ENCODE results near the gene ANO2. TPM values are rescaled to one million over a fixed set of nuclear protein-coding genes. Genes with fewer than 3 reads are reported as not detected.

ANO2 gene
- total RNA-seq, 6 experiments from 2014 or later: 0.15 to 0.51 (median 0.25) TPM; not detected in 3

GRCh38 chr12:5535541-5535940 lies 409.5 kb downstream of the ANO2 start:
- H3K4me3 Mint-ChIP-seq: no peak overlapping the region
- no peak for DNase-seq
- TF ChIP-seq CTCF (IDR thresholded peaks at IDR 0.05): no peak
- no peak overlapping the region for H3K27ac Mint-ChIP-seq
- peaks cover 27% of the 10 kb centered on the region for H3K27me3 Mint-ChIP-seq (ENCODE audit: insufficient read depth)
- no peaks in the 10 kb centered on the region; the same call in 1 of the 2 replicates for H3K9me3 Mint-ChIP-seq
- H3K4me1 Mint-ChIP-seq (ENCODE audit: low read depth): peaks cover 11% of the 10 kb centered on the region
- peaks cover 4% of the 10 kb centered on the region; the same call in 1 of the 2 replicates for H3K36me3 Mint-ChIP-seq (ENCODE audit: low read depth)

- H3K36me3 Mint-ChIP-seq (ENCODE audit: low read depth): peaks cover 4% of the 10 kb centered on the region; the same call in 1 of the 2 replicates
- DNase-seq: no peak
- peaks cover 27% of the 10 kb centered on the region for H3K27me3 Mint-ChIP-seq (ENCODE audit: insufficient read depth)
- H3K4me1 Mint-ChIP-seq (ENCODE audit: low read depth): peaks cover 11% of the 10 kb centered on the region
- no peak for TF ChIP-seq CTCF (IDR thresholded peaks at IDR 0.05)
- H3K27ac Mint-ChIP-seq: no peak overlapping the region
- H3K9me3 Mint-ChIP-seq: no peaks in the 10 kb centered on the region; the same call in 1 of the 2 replicates
- H3K4me3 Mint-ChIP-seq: no peak overlapping the region
These were observed 410.4 kb downstream of the ANO2 start for GRCh38 chr12:5534426-5535199.

GRCh38 chr12:5533368-5533767 lies 411.7 kb downstream of the ANO2 start:
- TF ChIP-seq CTCF (IDR thresholded peaks at IDR 0.05): no peak
- peaks cover 4% of the 10 kb centered on the region; the same call in 1 of the 2 replicates for H3K36me3 Mint-ChIP-seq (ENCODE audit: low read depth)
- no peak for DNase-seq
- peaks cover 11% of the 10 kb centered on the region for H3K4me1 Mint-ChIP-seq (ENCODE audit: low read depth)
- no peak overlapping the region for H3K27ac Mint-ChIP-seq
- no peak overlapping the region for H3K4me3 Mint-ChIP-seq
- H3K9me3 Mint-ChIP-seq: no peaks in the 10 kb centered on the region; the same call in 1 of the 2 replicates
- H3K27me3 Mint-ChIP-seq (ENCODE audit: insufficient read depth): peaks cover 21% of the 10 kb centered on the region

- TF ChIP-seq CTCF (IDR thresholded peaks at IDR 0.05): no peak
- H3K27me3 Mint-ChIP-seq (ENCODE audit: insufficient read depth): peaks cover 3% of the 10 kb centered on the region
- no peaks in the 10 kb centered on the region for H3K9me3 Mint-ChIP-seq
- DNase-seq: no peak
- no peak overlapping the region for H3K27ac Mint-ChIP-seq
- H3K4me3 Mint-ChIP-seq: no peak overlapping the region
- no peaks in the 10 kb centered on the region for H3K4me1 Mint-ChIP-seq (ENCODE audit: low read depth)
- H3K36me3 Mint-ChIP-seq (ENCODE audit: low read depth): no peaks in the 10 kb centered on the region
These were observed 419.2 kb downstream of the ANO2 start for GRCh38 chr12:5525783-5526367.

GRCh38 chr12:5524769-5525436 lies 420.2 kb downstream of the ANO2 start:
- H3K4me3 Mint-ChIP-seq: no peak overlapping the region
- DNase-seq: no peak
- H3K4me1 Mint-ChIP-seq (ENCODE audit: low read depth): no peaks in the 10 kb centered on the region
- no peaks in the 10 kb centered on the region for H3K36me3 Mint-ChIP-seq (ENCODE audit: low read depth)
- H3K9me3 Mint-ChIP-seq: no peaks in the 10 kb centered on the region
- no peak for TF ChIP-seq CTCF (IDR thresholded peaks at IDR 0.05)
- H3K27ac Mint-ChIP-seq: no peak overlapping the region
- peaks cover 3% of the 10 kb centered on the region for H3K27me3 Mint-ChIP-seq (ENCODE audit: insufficient read depth)

All from HFFc6 (cell line).